ENCODE measurements around the gene BLACAT1.
A peak's percentile ranks its signal among the peaks of the same experiment; 100 is the strongest.

The BLACAT1 gene

DNA sequence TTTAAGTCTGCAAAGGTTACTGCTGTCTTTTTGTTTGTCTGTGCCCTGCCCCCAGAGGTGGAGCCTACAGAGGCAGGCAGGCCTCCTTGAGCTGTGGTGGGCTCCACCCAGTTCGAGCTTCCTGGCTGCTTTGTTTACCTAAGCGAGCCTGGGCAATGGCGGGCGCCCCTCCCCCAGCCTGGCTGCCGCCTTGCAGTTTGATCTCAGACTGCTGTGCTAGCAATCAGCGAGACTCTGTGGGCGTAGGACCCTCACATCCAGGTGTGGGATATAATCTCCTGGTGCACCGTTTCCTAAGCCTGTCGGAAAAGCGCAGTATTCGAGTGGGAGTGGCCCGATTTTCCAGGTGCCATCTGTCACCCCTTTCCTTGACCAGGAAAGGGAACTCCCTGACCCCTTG lies 49.6 kb downstream of the BLACAT1 start:
- DNase-seq, result peak in 1 of 2 donors; percentile 4
